A673 (cell line): Measurements from ENCODE around the gene SRGAP1.

ENCODE experiments used
- EZH2 ChIP-seq: fragments of 200-600 bp; sonication (generic); IDR thresholded peaks from 2 replicates; pipeline ENCODE4 v1.6.1; 2017; ENCODE audit warnings: borderline replicate concordance, low read depth, mild to moderate bottlenecking, mixed read lengths, antibody characterized with exemption, low read length; ENCODE audit not compliant: poor library complexity, severe bottlenecking
- TF ChIP-seq, protein P1 (sequence below): fragments of 300-800, 200-600 bp; sonication (generic); conservative IDR thresholded peaks from 2 replicates; pipeline ENCODE4 v1.5.1; 2017; ENCODE audit warnings: low read depth, mild to moderate bottlenecking, antibody characterized with exemption, low read length, moderate library complexity, mixed read lengths

DNA sequence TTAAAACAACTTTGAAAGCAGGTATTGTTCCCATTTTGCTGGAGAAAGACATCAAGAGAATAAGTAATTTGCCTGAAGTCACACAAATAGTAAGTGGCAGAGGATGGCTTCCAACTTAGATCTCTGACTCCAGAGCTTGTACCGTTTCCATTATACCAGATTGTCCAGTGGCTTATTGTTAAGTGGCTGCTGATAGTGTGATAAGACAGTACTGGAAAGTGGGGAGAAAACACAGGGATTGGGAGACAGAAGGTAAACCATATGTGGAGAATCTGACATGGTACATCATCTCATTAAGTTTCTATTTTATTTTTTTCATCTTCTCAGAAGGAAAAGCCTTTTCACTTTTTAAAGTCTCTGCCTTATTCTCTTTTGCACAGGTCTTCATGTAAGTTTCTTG lies 108.5 kb downstream of the SRGAP1 start:
- no peak for TF ChIP-seq EZH2
- TF ChIP-seq, protein P1, sequence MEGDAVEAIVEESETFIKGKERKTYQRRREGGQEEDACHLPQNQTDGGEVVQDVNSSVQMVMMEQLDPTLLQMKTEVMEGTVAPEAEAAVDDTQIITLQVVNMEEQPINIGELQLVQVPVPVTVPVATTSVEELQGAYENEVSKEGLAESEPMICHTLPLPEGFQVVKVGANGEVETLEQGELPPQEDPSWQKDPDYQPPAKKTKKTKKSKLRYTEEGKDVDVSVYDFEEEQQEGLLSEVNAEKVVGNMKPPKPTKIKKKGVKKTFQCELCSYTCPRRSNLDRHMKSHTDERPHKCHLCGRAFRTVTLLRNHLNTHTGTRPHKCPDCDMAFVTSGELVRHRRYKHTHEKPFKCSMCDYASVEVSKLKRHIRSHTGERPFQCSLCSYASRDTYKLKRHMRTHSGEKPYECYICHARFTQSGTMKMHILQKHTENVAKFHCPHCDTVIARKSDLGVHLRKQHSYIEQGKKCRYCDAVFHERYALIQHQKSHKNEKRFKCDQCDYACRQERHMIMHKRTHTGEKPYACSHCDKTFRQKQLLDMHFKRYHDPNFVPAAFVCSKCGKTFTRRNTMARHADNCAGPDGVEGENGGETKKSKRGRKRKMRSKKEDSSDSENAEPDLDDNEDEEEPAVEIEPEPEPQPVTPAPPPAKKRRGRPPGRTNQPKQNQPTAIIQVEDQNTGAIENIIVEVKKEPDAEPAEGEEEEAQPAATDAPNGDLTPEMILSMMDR, result no peak
